WERI-Rb-1 (cell line): ENCODE data around the gene TNFRSF1B.

Experiments used
- DNase-seq: peaks from one replicate; pipeline ENCODE4 v3.0.0-alpha.2; 2020
- H3K27ac ChIP-seq: fragments of 250-450 bp; sonication (Bioruptor Pico); 2 replicates; pipeline ENCODE4 v1.5.1; 2020; ENCODE audit warnings: mild to moderate bottlenecking, moderate library complexity
- H3K27me3 ChIP-seq: fragments of 250-450 bp; sonication (Bioruptor Pico); 2 replicates; pipeline ENCODE4 v1.5.1; 2021; ENCODE audit warnings: mild to moderate bottlenecking, low read depth, moderate library complexity; ENCODE audit not compliant: insufficient read depth, severe bottlenecking
- H3K36me3 ChIP-seq: fragments of 250-450 bp; sonication (Bioruptor Pico); 2 replicates; pipeline ENCODE4 v1.5.1; 2020; ENCODE audit warnings: mild to moderate bottlenecking, moderate library complexity
- H3K4me3 ChIP-seq: 2 replicates; pipeline ENCODE4 v1.5.1; 2011; ENCODE audit warnings: low read depth, mild to moderate bottlenecking, control low read depth, low read length
- H3K9me3 ChIP-seq: fragments of 250-450 bp; sonication (Bioruptor Pico); 2 replicates; pipeline ENCODE4 v1.5.1; 2021; ENCODE audit warnings: mild to moderate bottlenecking, moderate library complexity; ENCODE audit not compliant: severe bottlenecking
- CTCF ChIP-seq: IDR thresholded peaks from 2 replicates; pipeline ENCODE4 v1.5.1; 2011; ENCODE audit warnings: low read depth, mild to moderate bottlenecking, control low read depth, inconsistent platforms, low read length

TNFRSF1B gene

GRCh38 chr1:12140016-12140415 is 26.8 kb upstream of the TNFRSF1B start:
- H3K27ac ChIP-seq = no peak overlapping the region
- no peaks in the 10 kb centered on the region for H3K9me3 ChIP-seq
- no peaks in the 10 kb centered on the region for H3K36me3 ChIP-seq
- no peak overlapping the region for H3K4me3 ChIP-seq
- H3K27me3 ChIP-seq = no peaks in the 10 kb centered on the region
- no peak for TF ChIP-seq CTCF
- DNase-seq = no peak

GRCh38 chr1:12140515-12141162 is 26.2 kb upstream of the TNFRSF1B start:
- no peak overlapping the region for H3K4me3 ChIP-seq
- DNase-seq = no peak
- TF ChIP-seq CTCF = no peak
- no peaks in the 10 kb centered on the region for H3K9me3 ChIP-seq
- no peaks in the 10 kb centered on the region for H3K27me3 ChIP-seq
- H3K36me3 ChIP-seq = no peaks in the 10 kb centered on the region
- no peak overlapping the region for H3K27ac ChIP-seq

GRCh38 chr1:12141163-12141850 is 25.5 kb upstream of the TNFRSF1B start:
- no peak for DNase-seq
- no peaks in the 10 kb centered on the region for H3K9me3 ChIP-seq
- H3K36me3 ChIP-seq = no peaks in the 10 kb centered on the region
- H3K27ac ChIP-seq = no peak overlapping the region
- TF ChIP-seq CTCF = no peak
- no peaks in the 10 kb centered on the region for H3K27me3 ChIP-seq
- H3K4me3 ChIP-seq = no peak overlapping the region

- Histone ChIP-seq H3K9me3 (no peaks in the 10 kb centered on the region), H3K4me3 (no peak overlapping the region), H3K36me3 (no peaks in the 10 kb centered on the region), H3K27ac (no peak overlapping the region), H3K27me3 (no peaks in the 10 kb centered on the region)
- DNase-seq = no peak
- TF ChIP-seq CTCF = no peak
These were observed 24.5 kb upstream of the TNFRSF1B start for GRCh38 chr1:12142141-12142823.

- H3K27me3 ChIP-seq = no peaks in the 10 kb centered on the region
- no peak overlapping the region for H3K27ac ChIP-seq
- no peaks in the 10 kb centered on the region for H3K36me3 ChIP-seq
- no peak overlapping the region for H3K4me3 ChIP-seq
- H3K9me3 ChIP-seq = no peaks in the 10 kb centered on the region
- no peak for DNase-seq
- TF ChIP-seq CTCF = no peak
These were observed 23.7 kb upstream of the TNFRSF1B start for GRCh38 chr1:12142891-12143630.
